Motor neuron (in vitro differentiated cells): ENCODE data around the gene ST14. TPM values are rescaled to one million over a fixed set of nuclear protein-coding genes. Genes with fewer than 3 reads are reported as not detected.
A peak's percentile ranks its signal among the peaks of the same experiment; 100 is the strongest.
"Not testable (repeated sequence)": the region's sequence is repeated elsewhere in the genome, so short reads cannot be mapped to it uniquely, and the experiment has no call there.

Experiments
- ATAC-seq, 8 experiments: fragments of 200-7000 bp; cut with Tn5 transposase; replicated peaks in 6 of 8; 2 replicates each; pipeline ENCODE4 v1.8.0; 2021; ENCODE audit warnings: mild to moderate bottlenecking in 8 of 8, moderate library complexity in 8 of 8
- H3K27ac ChIP-seq, 2 donors: fragments of 250-450 bp; sonication (Bioruptor Pico); 2 replicates each; pipeline ENCODE4 v1.9.0; 2021; ENCODE audit warnings: antibody characterized with exemption in 2 of 2, mild to moderate bottlenecking in 2 of 2, moderate library complexity in 1 of 2
- H3K4me1 ChIP-seq, 2 donors: fragments of 250-450 bp; sonication (Bioruptor Pico); replicated peaks in 1 of 2; 2 replicates each; pipeline ENCODE4 v1.6.1; 2021; ENCODE audit warnings: antibody characterized with exemption in 2 of 2, mild to moderate bottlenecking in 2 of 2, moderate library complexity in 1 of 2
- H3K4me3 ChIP-seq, 5 donors: fragments of 250-450 bp; sonication (Bioruptor Pico); 2 replicates each; pipeline ENCODE4 v1.9.0; 2021; ENCODE audit warnings: antibody characterized with exemption in 5 of 5, mild to moderate bottlenecking in 5 of 5, moderate library complexity in 4 of 5
- WGBS, 10 experiments: fragments of 450-650 bp; shearing (Covaris generic); methylation state at CpG; one replicate each; pipeline ENCODE4 v1.0.0; 2022; 5-methylcytosine and 5-hydroxymethylcytosine counted together
- in situ Hi-C, 9 experiments: fragments of 400-800 bp; cut with MboI; loops; one replicate each; pipeline ENCODE4 v1.15.0; 2021; ENCODE audit warnings: low sequenced_read_pairs in 9 of 9, low pct_unique_long_range_greater_than_20kb in 2 of 9; ENCODE audit not compliant: unreplicated experiment in 9 of 9
- total RNA-seq, 8 experiments: library from RNA; unstranded; fragments of 300-600 nt; gene quantifications; 2 replicates each; pipeline versions ENCODE4 v1.2.3 to v1.2.4, GENCODE V29; 2022

The ST14 gene
- total RNA-seq, 8 experiments from 2014 or later, result 0.09 to 1.1 (median 0.25) TPM; not detected in 3

GRCh38 chr11:130217133-130218031, 57.8 kb downstream of the ST14 start:
- H3K4me3 ChIP-seq, result no peak overlapping the region
- WGBS, 10 experiments, result 0 to 100% (median 54%) methylated on average over 1 to 10 of the region's 21 CpGs; no CpG with 5 or more reads in 1 of the 10 experiments
- H3K4me1 ChIP-seq, result no peaks in the 10 kb centered on the region
- no peak overlapping the region for H3K27ac ChIP-seq
- in situ Hi-C loops, result loop anchor here in 4 of 9 experiments (10.0 to 25.0 kb wide), 4 partner anchors 195 to 670 kb away; partner anchors contain the start of gene ADAMTS8 (in 1 of the 4)
- peak in 1 of 8 experiments; percentile 53 for ATAC-seq

- Histone ChIP-seq H3K4me3 (no peak overlapping the region), H3K4me1 (no peaks in the 10 kb centered on the region), H3K27ac (no peak overlapping the region)
- WGBS, 10 experiments, result 85 to 100% (median 86%) methylated on average over 1 to 7 of the region's 14 CpGs; no CpG with 5 or more reads in 7 of the 10 experiments
- no peak for ATAC-seq
- in situ Hi-C loops, result loop anchor here in 4 of 9 experiments (10.0 to 25.0 kb wide), 4 partner anchors 194 to 669 kb away; partner anchors contain the start of gene ADAMTS8 (in 1 of the 4)
These were observed 59.0 kb downstream of the ST14 start for GRCh38 chr11:130218501-130219070.

GRCh38 chr11:130219148-130219547, 59.6 kb downstream of the ST14 start:
- Histone ChIP-seq H3K4me3 (no peak overlapping the region), H3K27ac (no peak overlapping the region), H3K4me1 (no peaks in the 10 kb centered on the region)
- in situ Hi-C loops, result loop anchor here in 4 of 9 experiments (10.0 to 25.0 kb wide), 4 partner anchors 193 to 668 kb away; partner anchors contain the start of gene ADAMTS8 (in 1 of the 4)
- no peak for ATAC-seq
- WGBS, 10 experiments, result 66 to 100% (median 100%) methylated on average over 3 to 7 of the region's 8 CpGs; no CpG with 5 or more reads in 3 of the 10 experiments

GRCh38 chr11:130220311-130221035, 60.9 kb downstream of the ST14 start:
- no peak for ATAC-seq
- no peaks in the 10 kb centered on the region for H3K4me1 ChIP-seq
- no peak overlapping the region for H3K27ac ChIP-seq
- H3K4me3 ChIP-seq, result no peak overlapping the region
- in situ Hi-C loops, result loop anchor here in 4 of 9 experiments (25.0 kb wide), 3 partner anchors 192 to 667 kb away; no protein-coding TSS in a partner anchor
- WGBS, 10 experiments, result 81 to 100% (median 91%) methylated on average over 1 to 11 of the region's 19 CpGs; no CpG with 5 or more reads in 4 of the 10 experiments

- in situ Hi-C loops, result loop anchor here in 4 of 9 experiments (25.0 kb wide), 3 partner anchors 189 to 664 kb away; no protein-coding TSS in a partner anchor
- ATAC-seq, result no peak
- Histone ChIP-seq H3K4me3 (no peak overlapping the region), H3K4me1 (no peaks in the 10 kb centered on the region), H3K27ac (no peak overlapping the region)
- WGBS, 10 experiments, result 57 to 100% (median 90%) methylated on average over 1 to 7 of the region's 12 CpGs; no CpG with 5 or more reads in 1 of the 10 experiments
These were observed 63.8 kb downstream of the ST14 start for GRCh38 chr11:130223291-130223971.

GRCh38 chr11:130227373-130227772, 67.8 kb downstream of the ST14 start:
- WGBS, 10 experiments, result 83 to 100% (median 90%) methylated on average over 1 to 4 of the region's 4 CpGs; no CpG with 5 or more reads in 5 of the 10 experiments
- Histone ChIP-seq H3K4me1 (no peaks in the 10 kb centered on the region), H3K27ac (no peak overlapping the region), H3K4me3 (no peak overlapping the region)
- in situ Hi-C loops, result no loop called here
- no peak for ATAC-seq

- ATAC-seq, in situ Hi-C loops, H3K27ac ChIP-seq, H3K4me1 ChIP-seq, H3K4me3 ChIP-seq: not testable (repeated sequence)
These were observed 73.9 kb downstream of the ST14 start for GRCh38 chr11:130233486-130233885.

- ATAC-seq, H3K4me3 ChIP-seq, H3K27ac ChIP-seq, in situ Hi-C loops, H3K4me1 ChIP-seq: not testable (repeated sequence)
- WGBS, 10 experiments, result 86 to 100% (median 89%) methylated on average over 1 of the region's 3 CpGs; no CpG with 5 or more reads in 7 of the 10 experiments
These were observed 74.3 kb downstream of the ST14 start for GRCh38 chr11:130233888-130234287.

GRCh38 chr11:130234315-130234714, 74.7 kb downstream of the ST14 start:
- no peak for ATAC-seq
- Histone ChIP-seq H3K4me3 (no peak overlapping the region), H3K27ac (no peak overlapping the region), H3K4me1 (no peaks in the 10 kb centered on the region)
- in situ Hi-C loops, result no loop called here

GRCh38 chr11:130237282-130238006, 77.9 kb downstream of the ST14 start:
- WGBS, 10 experiments, result 50 to 100% (median 89%) methylated on average over 1 to 6 of the region's 6 CpGs
- ATAC-seq, result no peak
- Histone ChIP-seq H3K27ac (no peak overlapping the region), H3K4me3 (no peak overlapping the region), H3K4me1 (no peaks in the 10 kb centered on the region)
- in situ Hi-C loops, result no loop called here

- in situ Hi-C loops, result no loop called here
- Histone ChIP-seq H3K4me3 (no peak overlapping the region), H3K27ac (no peak overlapping the region), H3K4me1 (no peaks in the 10 kb centered on the region)
- 80 to 100% (median 92%) methylated on average over 1 to 2 of the region's 2 CpGs for WGBS, 10 experiments
- ATAC-seq, result no peak
These were observed 82.1 kb downstream of the ST14 start for GRCh38 chr11:130241713-130242112.

GRCh38 chr11:130243816-130244215, 84.2 kb downstream of the ST14 start:
- in situ Hi-C loops, result no loop called here
- WGBS, 10 experiments, result 38 to 100% (median 90%) methylated on average over 1 to 2 of the region's 2 CpGs; no CpG with 5 or more reads in 1 of the 10 experiments
- Histone ChIP-seq H3K4me1 (no peaks in the 10 kb centered on the region), H3K4me3 (no peak overlapping the region), H3K27ac (no peak overlapping the region)
- no peak for ATAC-seq
